HG03060 (cell line): ENCODE results near the gene EVC.
"Not testable (repeated sequence)": the region's sequence is repeated elsewhere in the genome, so short reads cannot be mapped to it uniquely, and the experiment has no call there.

Experiments
- ATAC-seq: cut with Tn5 transposase; IDR thresholded peaks from one replicate; pipeline ENCODE4 v1.9.1; 2021; ENCODE audit warnings: low read depth, moderate number of reproducible peaks; ENCODE audit not compliant: unreplicated experiment

Gene EVC

GRCh38 chr4:5707778-5708448, 3.1 kb upstream of the EVC start:
- ATAC-seq = no peak

GRCh38 chr4:5708449-5709206, 2.4 kb upstream of the EVC start, which contains the start of gene EVC2:
TSS of gene EVC2 (minus strand) at chr4:5708559. CDS start at chr4:5708513, 46 bp downstream.
- ATAC-seq = no peak

- ATAC-seq = no peak
These were observed 1.8 kb upstream of the EVC start for GRCh38 chr4:5709207-5709575.

GRCh38 chr4:5710065-5710960, 688 bp upstream of the EVC start:
- no peak for ATAC-seq

- ATAC-seq = no peak
These were observed 631 bp downstream of the EVC start for GRCh38 chr4:5711479-5712184.

GRCh38 chr4:5712517-5712916, 1.5 kb downstream of the EVC start:
- peak; percentile 42 for ATAC-seq

- ATAC-seq = no peak
These were observed 1.9 kb downstream of the EVC start for GRCh38 chr4:5712931-5713330.

- no peak for ATAC-seq
These were observed 2.9 kb downstream of the EVC start for GRCh38 chr4:5713861-5714260.

GRCh38 chr4:5715357-5715756, 4.4 kb downstream of the EVC start:
- ATAC-seq = no peak

- no peak for ATAC-seq
These were observed 5.4 kb downstream of the EVC start for GRCh38 chr4:5716391-5716790.

- ATAC-seq = no peak
These were observed 6.6 kb downstream of the EVC start for GRCh38 chr4:5717449-5718158.

GRCh38 chr4:5718411-5718810, 7.4 kb downstream of the EVC start:
- ATAC-seq = no peak

- ATAC-seq = no peak
These were observed 8.5 kb downstream of the EVC start for GRCh38 chr4:5719350-5720055.

GRCh38 chr4:5720157-5720850, 9.3 kb downstream of the EVC start:
- no peak for ATAC-seq

- no peak for ATAC-seq
These were observed 10.0 kb downstream of the EVC start for GRCh38 chr4:5720980-5721379.

GRCh38 chr4:5721923-5722322, 10.9 kb downstream of the EVC start:
- ATAC-seq = no peak

GRCh38 chr4:5722328-5722727, 11.3 kb downstream of the EVC start:
- no peak for ATAC-seq

GRCh38 chr4:5724377-5724776, 13.4 kb downstream of the EVC start:
- no peak for ATAC-seq

- not testable (repeated sequence) for ATAC-seq
These were observed 17.4 kb downstream of the EVC start for GRCh38 chr4:5728412-5728811.
